Dedifferentiated amniotic fluid mesenchymal stem cell (primary cell): ENCODE data around the gene PRKG1.
A peak's percentile ranks its signal among the peaks of the same experiment; 100 is the strongest.
"Not testable (repeated sequence)": the region's sequence is repeated elsewhere in the genome, so short reads cannot be mapped to it uniquely, and the experiment has no call there.

Experiments used
- DNase-seq: peaks from one replicate; pipeline ENCODE4 v3.0.0-alpha.2; 2016; ENCODE audit errors: extremely low spot score

Gene PRKG1

GRCh38 chr10:51117053-51117660 lies 42.9 kb downstream of the PRKG1 start:
- DNase-seq = no peak

- no peak for DNase-seq
Observed at GRCh38 chr10:51117794-51118193, 43.5 kb downstream of the PRKG1 start.

- no peak for DNase-seq
Observed at GRCh38 chr10:51119441-51119840, 45.2 kb downstream of the PRKG1 start.

GRCh38 chr10:51121861-51122260 lies 47.6 kb downstream of the PRKG1 start:
- DNase-seq = no peak

- no peak for DNase-seq
Observed at GRCh38 chr10:51124852-51125251, 50.6 kb downstream of the PRKG1 start.

- no peak for DNase-seq
Observed at GRCh38 chr10:51125518-51125917, 51.2 kb downstream of the PRKG1 start.

- no peak for DNase-seq
Observed at GRCh38 chr10:51129946-51130544, 55.8 kb downstream of the PRKG1 start.

- no peak for DNase-seq
Observed at GRCh38 chr10:51137756-51138529, 63.7 kb downstream of the PRKG1 start.

GRCh38 chr10:51139176-51139575 lies 64.9 kb downstream of the PRKG1 start:
- DNase-seq = no peak

- no peak for DNase-seq
Observed at GRCh38 chr10:51141010-51141409, 66.7 kb downstream of the PRKG1 start.

- no peak for DNase-seq
Observed at GRCh38 chr10:51144161-51144781, 70.0 kb downstream of the PRKG1 start.

GRCh38 chr10:51145375-51145774 lies 71.1 kb downstream of the PRKG1 start:
- DNase-seq = no peak

GRCh38 chr10:51147644-51148399 lies 73.5 kb downstream of the PRKG1 start:
- DNase-seq = no peak

GRCh38 chr10:51156926-51157325 lies 82.6 kb downstream of the PRKG1 start:
- DNase-seq = peak; percentile 66

GRCh38 chr10:51158832-51159231 lies 84.5 kb downstream of the PRKG1 start:
- no peak for DNase-seq

GRCh38 chr10:51159841-51160240 lies 85.6 kb downstream of the PRKG1 start:
- peak; percentile 19 for DNase-seq

- no peak for DNase-seq
Observed at GRCh38 chr10:51162002-51162401, 87.7 kb downstream of the PRKG1 start.

GRCh38 chr10:51163380-51164049 lies 89.2 kb downstream of the PRKG1 start:
- DNase-seq = not testable (repeated sequence)

- DNase-seq = no peak
Observed at GRCh38 chr10:51168086-51168815, 94.0 kb downstream of the PRKG1 start.

GRCh38 chr10:51169111-51169510 lies 94.8 kb downstream of the PRKG1 start:
- no peak for DNase-seq
